Fibroblast of lung (primary cell): ENCODE data around the gene CFAP77. TPM values are rescaled to one million over a fixed set of nuclear protein-coding genes. Genes with fewer than 3 reads are reported as not detected.
A peak's percentile ranks its signal among the peaks of the same experiment; 100 is the strongest.

Experiments
- DNase-seq, 2 donors: peaks; one replicate each; pipeline versions ENCODE4 v3.0.0 to v3.0.0-alpha.2; 2010; ENCODE audit warnings: low read depth in 2 of 2
- H2AFZ ChIP-seq: 2 replicates; pipeline ENCODE4 v1.5.1; 2012; ENCODE audit warnings: low read length, control low read depth, inconsistent platforms
- H3K27ac ChIP-seq: 2 replicates; pipeline ENCODE4 v1.5.1; 2011; ENCODE audit warnings: low read length, control low read depth; ENCODE audit not compliant: insufficient read depth
- H3K27me3 ChIP-seq: 2 replicates; pipeline ENCODE4 v1.5.1; 2011; ENCODE audit warnings: mild to moderate bottlenecking, low read length; ENCODE audit not compliant: control insufficient read depth, insufficient read depth
- H3K36me3 ChIP-seq: 2 replicates; pipeline ENCODE4 v1.5.1; 2011; ENCODE audit warnings: low read length; ENCODE audit not compliant: control insufficient read depth, insufficient read depth
- H3K4me1 ChIP-seq: 2 replicates; pipeline ENCODE4 v1.5.1; 2011; ENCODE audit warnings: low read length; ENCODE audit not compliant: control insufficient read depth, insufficient read depth; ENCODE audit errors: extremely low read depth
- H3K4me2 ChIP-seq: 2 replicates; pipeline ENCODE4 v1.5.1; 2011; ENCODE audit warnings: low read length, control low read depth; ENCODE audit not compliant: insufficient read depth; ENCODE audit errors: extremely low read depth
- H3K4me3 ChIP-seq, 4 experiments: fragments of 200-600 bp in 1 of 4; sonication (generic) in 1 of 4; replicated peaks in 1 of 4; 2 replicates each; pipeline ENCODE4 v1.5.1; 2011 to 2016; ENCODE audit warnings: low read length in 4 of 4, low read depth in 3 of 4, mild to moderate bottlenecking in 3 of 4, control low read depth in 2 of 4, inconsistent platforms in 1 of 4, mixed read lengths in 1 of 4; ENCODE audit not compliant: insufficient read depth in 1 of 4; ENCODE audit errors: control extremely low read depth in 1 of 4
- H3K79me2 ChIP-seq: 2 replicates; pipeline ENCODE4 v1.5.1; 2012; ENCODE audit warnings: mild to moderate bottlenecking, low read length, inconsistent platforms; ENCODE audit not compliant: control insufficient read depth, insufficient read depth
- H3K9ac ChIP-seq: 2 replicates; pipeline ENCODE4 v1.5.1; 2011; ENCODE audit warnings: mild to moderate bottlenecking, low read length, control low read depth; ENCODE audit not compliant: insufficient read depth
- H3K9me3 ChIP-seq: 2 replicates; pipeline ENCODE4 v1.5.1; 2012; ENCODE audit warnings: low read depth, low read length; ENCODE audit not compliant: control insufficient read depth, insufficient read depth
- H4K20me1 ChIP-seq: 2 replicates; pipeline ENCODE4 v1.5.1; 2011; ENCODE audit warnings: low read length; ENCODE audit not compliant: control insufficient read depth, insufficient read depth; ENCODE audit errors: extremely low read depth
- CTCF ChIP-seq, 2 donors: IDR thresholded peaks in 1 of 2; conservative IDR thresholded peaks in 1 of 2; 1 replicate in 1 of 2; 2 replicates in 1 of 2; pipeline ENCODE4 v1.5.1; 2011 to 2012; ENCODE audit warnings: low read length in 2 of 2, control low read depth in 1 of 2, inconsistent platforms in 1 of 2, low read depth in 1 of 2, mild to moderate bottlenecking in 1 of 2
- EZH2 ChIP-seq: IDR thresholded peaks from 2 replicates; pipeline ENCODE4 v1.5.1; 2012; ENCODE audit warnings: low read length, control low read depth, mild to moderate bottlenecking; ENCODE audit errors: missing control alignments
- polyA minus RNA-seq: library from RNA; depleted of rRNA, polyadenylated mRNA; stranded (reverse); fragments of >200 nt; gene quantifications from 2 replicates; pipeline ENCODE4 v1.2.3, GENCODE V29; 2011; ENCODE audit warnings: low replicate concordance
- polyA plus RNA-seq, 2 donors: library from polyadenylated mRNA; depleted of rRNA in 1 of 2; stranded (reverse) in 1 of 2; unstranded in 1 of 2; fragments of >200 nt; gene quantifications; 2 replicates each; pipeline ENCODE4 v1.2.1, GENCODE V29; 2011 to 2012; ENCODE audit warnings: missing spikeins in 1 of 2
- total RNA-seq: library from RNA; depleted of rRNA; stranded (reverse); fragments of >200 nt; gene quantifications from 2 replicates; pipeline ENCODE4 v1.2.1, GENCODE V29; 2014

The CFAP77 gene
- total RNA-seq (0.26 TPM in 1 of 2 replicates, not detected in the other), polyA plus RNA-seq (not detected in 2 replicates), polyA minus RNA-seq (not detected in 2 replicates)
- polyA plus RNA-seq (2012): not detected in 2 replicates

- peaks cover 9% of the 10 kb centered on the region for H3K79me2 ChIP-seq
- H3K27ac ChIP-seq: peak within 1 kb of the TSS; percentile 34
- peaks cover 6% of the 10 kb centered on the region for H3K4me1 ChIP-seq
- H3K36me3 ChIP-seq: no peaks in the 10 kb centered on the region
- peaks cover 17% of the 10 kb centered on the region for H3K27me3 ChIP-seq
- no peaks in the 10 kb centered on the region for H4K20me1 ChIP-seq
- peak; percentile 48 to 55 for DNase-seq
- peak within 1 kb of the TSS; percentile 63 for H2AFZ ChIP-seq
- H3K4me2 ChIP-seq: peak within 1 kb of the TSS; percentile 62
- no peak for TF ChIP-seq EZH2
- TF ChIP-seq CTCF (conservative IDR thresholded peaks at IDR 0.05 in 1 of 2, IDR thresholded peaks at IDR 0.05 in 1 of 2; ENCODE audit: low read depth in 1 of 2, low read length in 2 of 2): no peak
- H3K9me3 ChIP-seq: no peaks in the 10 kb centered on the region
- H3K4me3 ChIP-seq: peak within 1 kb of the TSS; percentile 16 to 59 (median 42)
- H3K9ac ChIP-seq: peak within 1 kb of the TSS; percentile 73
These were observed at the start of gene CFAP77 for GRCh38 chr9:132409828-132410528. TSS of gene CFAP77 (plus strand) at chr9:132410211. CDS start at chr9:132410272, 61 bp downstream.

GRCh38 chr9:132364068-132364467 is 45.9 kb upstream of the CFAP77 start:
- Histone ChIP-seq H4K20me1 (no peaks in the 10 kb centered on the region), H3K4me3 (no peak overlapping the region), H3K9me3 (no peaks in the 10 kb centered on the region), H3K27me3 (no peaks in the 10 kb centered on the region), H3K4me1 (no peaks in the 10 kb centered on the region), H3K4me2 (no peak overlapping the region), H3K27ac (no peak overlapping the region), H3K36me3 (no peaks in the 10 kb centered on the region), H3K79me2 (no peaks in the 10 kb centered on the region), H2AFZ (no peak overlapping the region), H3K9ac (no peak overlapping the region)
- no peak for TF ChIP-seq EZH2
- TF ChIP-seq CTCF (conservative IDR thresholded peaks at IDR 0.05 in 1 of 2, IDR thresholded peaks at IDR 0.05 in 1 of 2; ENCODE audit: low read depth in 1 of 2, low read length in 2 of 2): no peak
- DNase-seq: no peak

GRCh38 chr9:132365986-132366385 is 44.0 kb upstream of the CFAP77 start:
- Histone ChIP-seq H3K9me3 (no peaks in the 10 kb centered on the region), H2AFZ (no peak overlapping the region), H3K27ac (no peak overlapping the region), H3K4me1 (no peaks in the 10 kb centered on the region), H3K79me2 (no peaks in the 10 kb centered on the region), H3K27me3 (no peaks in the 10 kb centered on the region), H3K4me2 (no peak overlapping the region), H3K9ac (no peak overlapping the region), H4K20me1 (no peaks in the 10 kb centered on the region), H3K36me3 (no peaks in the 10 kb centered on the region), H3K4me3 (no peak overlapping the region)
- DNase-seq: no peak
- TF ChIP-seq EZH2: no peak
- TF ChIP-seq CTCF (conservative IDR thresholded peaks at IDR 0.05 in 1 of 2, IDR thresholded peaks at IDR 0.05 in 1 of 2; ENCODE audit: low read depth in 1 of 2, low read length in 2 of 2): no peak
